Omental fat pad (tissue), 4 donors: ENCODE data around the gene MESP2. TPM values are rescaled to one million over a fixed set of nuclear protein-coding genes. Genes with fewer than 3 reads are reported as not detected.
A peak's percentile ranks its signal among the peaks of the same experiment; 100 is the strongest.

Source experiments
- ATAC-seq: fragments of 150-250 bp; one replicate; pipeline ENCODE4 v1.9.1; 2016; ENCODE audit warnings: mild to moderate bottlenecking, moderate library complexity; ENCODE audit not compliant: low FRiP score
- DNase-seq: peaks from one replicate; pipeline ENCODE4 v3.0.0-alpha.2; 2019; ENCODE audit warnings: low spot score
- CTCF ChIP-seq, 3 donors: fragments of 450-650 bp; IDR thresholded peaks; one replicate each; pipeline ENCODE4 v1.5.1; 2016 to 2017; ENCODE audit warnings: antibody characterized with exemption in 3 of 3, mild to moderate bottlenecking in 3 of 3, moderate library complexity in 2 of 3
- total RNA-seq, 4 donors: library from RNA; depleted of rRNA; stranded (reverse); fragments of >200 nt; gene quantifications; one replicate each; pipeline ENCODE4 v1.1.0, GENCODE V29; 2016

Gene MESP2
- total RNA-seq, 4 donors from 2014 or later = 0.48 TPM; not detected in 3

- DNase-seq (no peak), ATAC-seq (no peak)
- TF ChIP-seq CTCF (IDR thresholded peaks at IDR 0.05) = no peak
Measured at GRCh38 chr15:89761009-89761831, 14.9 kb upstream of the MESP2 start.

DNA sequence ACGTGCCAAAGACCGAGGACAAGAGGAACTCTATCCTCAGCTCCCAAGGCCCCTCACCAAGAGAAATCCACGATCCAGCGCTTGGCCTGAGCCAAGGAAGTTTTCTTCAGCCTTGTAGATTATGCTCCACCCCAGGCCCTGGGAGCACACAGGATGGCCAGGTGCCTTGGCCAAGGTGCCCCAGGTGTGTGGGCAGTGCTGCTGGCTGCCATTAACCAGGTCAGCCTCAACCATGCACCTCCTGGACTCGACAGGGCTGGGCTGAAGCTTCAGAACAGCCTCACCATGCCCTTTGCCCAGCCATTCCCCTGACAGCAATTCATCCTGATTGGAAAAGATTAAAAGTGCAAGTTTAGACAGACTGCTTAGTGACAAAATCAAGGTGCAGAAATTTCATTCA is 14.2 kb upstream of the MESP2 start:
- ATAC-seq (no peak), DNase-seq (no peak)
- TF ChIP-seq CTCF (IDR thresholded peaks at IDR 0.05) = no peak

DNA sequence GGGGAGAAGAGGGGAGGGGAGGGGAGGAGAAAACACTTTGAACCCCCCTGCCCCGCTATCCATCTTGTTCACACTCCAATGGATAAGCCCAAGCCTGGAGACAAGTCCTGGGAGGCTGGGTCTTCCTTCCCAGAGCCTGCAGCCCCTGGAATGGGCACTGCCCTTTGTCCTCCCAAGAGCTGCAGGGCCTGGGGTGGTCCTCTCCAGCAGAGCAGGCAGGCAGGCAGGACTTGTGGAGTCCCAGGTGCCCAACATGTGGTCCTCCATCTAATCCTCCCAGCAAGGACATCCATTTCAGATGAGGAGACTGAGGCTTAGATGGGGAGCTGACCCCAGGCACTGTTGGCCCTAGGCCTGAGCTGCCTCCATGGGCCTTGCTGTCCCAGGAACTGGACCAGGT is 10.4 kb upstream of the MESP2 start:
- ATAC-seq = no peak
- TF ChIP-seq CTCF (IDR thresholded peaks at IDR 0.05) = no peak
- no peak for DNase-seq

DNA sequence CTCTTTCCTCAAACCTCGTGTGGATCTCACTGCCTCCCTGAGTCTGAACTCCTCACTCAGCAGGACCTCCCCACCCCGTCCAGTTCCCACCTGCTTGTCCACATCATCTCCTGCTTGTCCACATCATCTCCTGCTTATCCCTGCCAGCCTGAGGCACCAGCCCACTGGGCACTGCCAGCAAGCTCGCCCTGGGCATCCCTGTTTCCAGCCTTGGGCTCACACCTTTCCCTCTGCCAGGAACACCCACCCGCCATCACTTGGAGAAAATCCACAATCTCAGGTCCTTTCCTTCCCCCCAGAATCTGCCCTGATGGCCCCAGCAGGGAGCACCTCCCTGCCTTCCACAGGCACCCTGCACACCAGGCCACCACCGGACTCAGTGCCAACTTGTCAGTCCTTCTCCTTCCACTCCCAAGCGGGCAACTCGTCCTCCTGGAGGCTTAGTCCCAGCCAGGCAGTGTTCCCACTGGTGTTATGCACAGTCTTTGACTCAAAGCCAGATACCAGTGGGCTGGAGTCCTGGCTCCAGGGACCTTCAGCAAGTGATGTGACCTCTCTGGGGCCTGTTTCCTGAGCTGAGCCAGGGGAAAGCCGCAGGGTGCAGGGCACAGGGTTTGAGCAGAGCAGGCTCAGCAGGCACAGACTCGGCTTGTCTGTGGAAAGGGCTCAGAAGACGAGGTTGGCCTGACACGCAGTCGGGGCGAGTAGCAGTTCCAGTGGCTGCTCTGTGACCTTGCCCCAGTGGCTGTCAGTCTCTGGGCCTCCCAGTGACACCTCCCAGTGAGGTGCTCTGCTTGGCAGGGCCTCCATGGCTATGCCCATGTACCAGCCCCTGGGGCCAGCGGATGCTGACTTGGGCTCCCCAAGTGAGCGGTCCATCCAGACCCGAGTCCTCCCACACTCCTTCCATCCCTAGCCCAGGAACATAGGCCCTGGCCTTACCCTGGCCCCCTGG is 9.5 kb upstream of the MESP2 start:
- no peak for TF ChIP-seq CTCF (IDR thresholded peaks at IDR 0.05)
- DNase-seq (no peak), ATAC-seq (no peak)

- ATAC-seq (no peak), DNase-seq (no peak)
Measured at GRCh38 chr15:89767411-89767915, 8.7 kb upstream of the MESP2 start.

DNA sequence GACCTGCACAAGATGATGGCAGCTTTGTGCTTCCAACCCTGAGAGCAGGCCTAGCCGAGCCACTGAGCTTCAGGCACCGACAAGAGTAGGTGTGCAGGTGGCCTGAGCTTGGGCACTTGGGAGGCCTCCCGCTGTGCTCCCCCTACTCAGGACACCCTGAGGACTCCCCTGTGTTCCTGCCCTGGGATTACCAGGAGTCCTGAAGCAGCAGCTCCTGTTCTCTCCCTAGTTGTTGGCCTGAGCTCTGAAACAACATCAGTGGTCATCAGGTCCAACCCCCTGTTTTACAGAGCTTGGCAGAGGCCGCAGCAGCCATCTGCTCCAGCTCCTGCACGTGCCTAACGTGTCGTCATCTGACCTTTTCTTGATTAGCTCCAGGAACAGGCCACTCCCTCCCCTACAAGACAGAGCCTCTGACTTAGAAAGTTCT is 8.0 kb upstream of the MESP2 start:
- ATAC-seq (peak; percentile 39), DNase-seq (no peak)
- TF ChIP-seq CTCF (IDR thresholded peaks at IDR 0.05) = no peak

More at GRCh38 chr15:89767411-89767915, 8.7 kb upstream of the MESP2 start:
- TF ChIP-seq CTCF (IDR thresholded peaks at IDR 0.05) = no peak
